ENCODE measurements around the gene TRNAU1AP.

GRCh38 chr1:28580722-28581530 lies 28.0 kb downstream of the TRNAU1AP start:
- TF ChIP-seq POLR2A (IDR thresholded peaks at IDR 0.05), result no peak
- TF ChIP-seq CTCF (IDR thresholded peaks at IDR 0.05), result no peak

Data from lower leg skin (tissue), 3 donors.